HFFc6 (cell line): Measurements from ENCODE around the gene SMC5. TPM values are rescaled to one million over a fixed set of nuclear protein-coding genes. Genes with fewer than 3 reads are reported as not detected.
A peak's percentile ranks its signal among the peaks of the same experiment; 100 is the strongest.

Experiments used
- DNase-seq: peaks from one replicate; pipeline ENCODE4 v3.0.0-alpha.2; 2018
- H3K27ac Mint-ChIP-seq: 2 replicates; pipeline ENCODE4 v1.8.0; 2020; ENCODE audit warnings: mild to moderate bottlenecking, mixed read lengths
- H3K27me3 Mint-ChIP-seq: 2 replicates; pipeline ENCODE4 v1.8.0; 2021; ENCODE audit warnings: mild to moderate bottlenecking, moderate library complexity, mixed read lengths; ENCODE audit not compliant: insufficient read depth
- H3K36me3 Mint-ChIP-seq: 2 replicates; pipeline ENCODE4 v1.8.0; 2021; ENCODE audit warnings: low read depth, mixed read lengths
- H3K4me1 Mint-ChIP-seq: 2 replicates; pipeline ENCODE4 v1.8.0; 2020; ENCODE audit warnings: low read depth, mixed read lengths
- H3K4me3 Mint-ChIP-seq: 2 replicates; pipeline ENCODE4 v1.8.0; 2020; ENCODE audit warnings: mild to moderate bottlenecking, moderate library complexity, mixed read lengths
- H3K9me3 Mint-ChIP-seq: 2 replicates; pipeline ENCODE4 v1.8.0; 2020; ENCODE audit warnings: mild to moderate bottlenecking, mixed read lengths
- total RNA-seq, 6 experiments: library from RNA; stranded (reverse); fragmentation: NEBNext Ultra II Directional; extraction: Animal tissue kit (Norgen Biotek cat#: 25700); gene quantifications; 2 replicates in 1 of 6; 3 replicates in 5 of 6; pipeline ENCODE4 v1.2.3, GENCODE V29; 2021
- TF ChIP-seq, protein P1 (sequence below): fragments of 200-600 bp; sonication (generic); IDR thresholded peaks from 2 replicates; pipeline ENCODE4 v1.5.0; 2021; ENCODE audit warnings: antibody characterized with exemption, mild to moderate bottlenecking

SMC5 gene
- total RNA-seq, 6 experiments from 2014 or later = 16.4 to 20.3 (median 19.2) TPM

DNA sequence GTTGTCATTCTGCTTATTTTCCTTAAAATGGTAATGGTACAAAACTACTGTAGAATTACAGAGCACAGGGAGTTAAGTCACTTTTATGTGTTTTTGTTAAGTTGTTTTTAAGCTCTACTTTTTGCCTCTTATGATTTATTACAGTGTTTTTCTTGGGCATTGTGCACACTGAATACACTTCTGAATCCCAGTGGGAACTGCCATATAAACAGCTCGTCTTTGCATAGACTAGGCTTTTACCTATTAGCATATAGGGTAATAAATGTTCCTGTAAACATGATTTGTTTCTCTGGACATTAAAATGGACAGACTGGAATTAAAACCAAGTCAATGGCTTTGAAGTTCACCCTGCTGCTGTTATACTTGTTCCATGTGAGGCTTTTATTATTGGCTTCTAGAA lies 143.4 kb downstream of the SMC5 start:
- Mint-ChIP-seq H3K36me3 (no peaks in the 10 kb centered on the region), H3K4me3 (no peak overlapping the region), H3K27me3 (peaks cover 3% of the 10 kb centered on the region), H3K9me3 (no peaks in the 10 kb centered on the region), H3K27ac (no peak overlapping the region), H3K4me1 (peaks cover 59% of the 10 kb centered on the region)
- DNase-seq = no peak
- TF ChIP-seq, protein P1, sequence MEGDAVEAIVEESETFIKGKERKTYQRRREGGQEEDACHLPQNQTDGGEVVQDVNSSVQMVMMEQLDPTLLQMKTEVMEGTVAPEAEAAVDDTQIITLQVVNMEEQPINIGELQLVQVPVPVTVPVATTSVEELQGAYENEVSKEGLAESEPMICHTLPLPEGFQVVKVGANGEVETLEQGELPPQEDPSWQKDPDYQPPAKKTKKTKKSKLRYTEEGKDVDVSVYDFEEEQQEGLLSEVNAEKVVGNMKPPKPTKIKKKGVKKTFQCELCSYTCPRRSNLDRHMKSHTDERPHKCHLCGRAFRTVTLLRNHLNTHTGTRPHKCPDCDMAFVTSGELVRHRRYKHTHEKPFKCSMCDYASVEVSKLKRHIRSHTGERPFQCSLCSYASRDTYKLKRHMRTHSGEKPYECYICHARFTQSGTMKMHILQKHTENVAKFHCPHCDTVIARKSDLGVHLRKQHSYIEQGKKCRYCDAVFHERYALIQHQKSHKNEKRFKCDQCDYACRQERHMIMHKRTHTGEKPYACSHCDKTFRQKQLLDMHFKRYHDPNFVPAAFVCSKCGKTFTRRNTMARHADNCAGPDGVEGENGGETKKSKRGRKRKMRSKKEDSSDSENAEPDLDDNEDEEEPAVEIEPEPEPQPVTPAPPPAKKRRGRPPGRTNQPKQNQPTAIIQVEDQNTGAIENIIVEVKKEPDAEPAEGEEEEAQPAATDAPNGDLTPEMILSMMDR = no peak

GRCh38 chr9:70403166-70403565 lies 144.4 kb downstream of the SMC5 start:
- Mint-ChIP-seq H3K9me3 (no peaks in the 10 kb centered on the region), H3K4me3 (no peak overlapping the region), H3K27me3 (peaks cover 3% of the 10 kb centered on the region), H3K4me1 (peaks cover 64% of the 10 kb centered on the region), H3K27ac (peak overlapping the region; percentile 48; the same call in 1 of the 2 replicates), H3K36me3 (no peaks in the 10 kb centered on the region)
- TF ChIP-seq, protein P1 = no peak
- DNase-seq = no peak

DNA sequence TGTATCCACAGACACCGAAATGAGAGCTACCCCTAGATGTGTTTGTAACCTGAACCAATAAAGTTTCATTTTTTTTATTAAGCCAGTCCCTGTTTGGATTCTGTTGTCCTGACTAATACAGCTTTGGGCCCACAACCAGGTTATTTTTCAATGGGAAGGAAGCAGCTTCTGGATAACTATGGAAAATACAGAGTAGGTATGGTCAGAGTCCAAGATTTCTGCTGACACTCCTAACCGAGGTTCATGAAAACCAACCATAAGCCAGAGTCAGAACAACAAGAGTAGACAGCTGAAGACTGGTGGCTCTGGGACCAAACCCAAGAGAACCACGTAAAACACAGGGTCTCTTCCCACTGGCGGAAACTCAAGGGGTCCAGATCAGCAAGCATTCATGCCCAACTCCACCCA lies 144.8 kb downstream of the SMC5 start:
- no peak overlapping the region for H3K4me3 Mint-ChIP-seq
- H3K36me3 Mint-ChIP-seq = no peaks in the 10 kb centered on the region
- peak overlapping the region; percentile 48; the same call in 1 of the 2 replicates for H3K27ac Mint-ChIP-seq
- no peak for DNase-seq
- TF ChIP-seq, protein P1 = no peak
- H3K27me3 Mint-ChIP-seq = peaks cover 3% of the 10 kb centered on the region
- H3K9me3 Mint-ChIP-seq = no peaks in the 10 kb centered on the region
- H3K4me1 Mint-ChIP-seq = peaks cover 62% of the 10 kb centered on the region

GRCh38 chr9:70404261-70404660 lies 145.5 kb downstream of the SMC5 start:
- H3K36me3 Mint-ChIP-seq = no peaks in the 10 kb centered on the region
- TF ChIP-seq, protein P1 = no peak
- DNase-seq = no peak
- H3K4me1 Mint-ChIP-seq = peaks cover 63% of the 10 kb centered on the region
- H3K4me3 Mint-ChIP-seq = no peak overlapping the region
- H3K27ac Mint-ChIP-seq = no peak overlapping the region
- peaks cover 3% of the 10 kb centered on the region for H3K27me3 Mint-ChIP-seq
- no peaks in the 10 kb centered on the region for H3K9me3 Mint-ChIP-seq

Other genes with a start within 250 kb of the SMC5 start
- 10 to 100 TPM in 4 of 6 experiments, 1 to 10 TPM in 2; 4.0 to 16.6 (median 13.9) TPM for gene MAMDC2, start 215.1 kb upstream of the SMC5 start, total RNA-seq
- gene KLF9, start 155.7 kb downstream of the SMC5 start, total RNA-seq = 10 to 100 TPM in 5 of 6 experiments, 1 to 10 TPM in 1; 7.9 to 15.7 (median 12.4) TPM